ENCODE results near the gene ACTR3C. TPM values are rescaled to one million over a fixed set of nuclear protein-coding genes. Genes with fewer than 3 reads are reported as not detected.

ACTR3C gene
- total and polyA plus RNA-seq, 2 experiments from 2014 or later = 1.5 to 3.5 TPM

Other genes with a start within 250 kb of the ACTR3C start
- 67.6 and 75.2 TPM in 2 replicates for gene LRRC61, start 190 bp downstream of the ACTR3C start, total RNA-seq (2014; rRNA removed; shearing (Covaris generic))
- 29.7 and 34.7 TPM in 2 replicates for gene LRRC61, start 190 bp downstream of the ACTR3C start, polyA plus RNA-seq (2016; fragmentation: Nextera tagmentation; extraction: Ambion mirVana)
- gene RARRES2, start 18.1 kb upstream of the ACTR3C start, total RNA-seq (2014; rRNA removed; shearing (Covaris generic)) = 164 and 169 TPM in 2 replicates
- gene RARRES2, start 18.1 kb upstream of the ACTR3C start, polyA plus RNA-seq (2016; fragmentation: Nextera tagmentation; extraction: Ambion mirVana) = 314 and 317 TPM in 2 replicates
- 143 and 156 TPM in 2 replicates for gene REPIN1, start 45.3 kb upstream of the ACTR3C start, total RNA-seq (2014; rRNA removed; shearing (Covaris generic))
- gene REPIN1, start 45.3 kb upstream of the ACTR3C start, polyA plus RNA-seq (2016; fragmentation: Nextera tagmentation; extraction: Ambion mirVana) = 29.2 and 29.8 TPM in 2 replicates
- gene ZNF775, start 55.8 kb upstream of the ACTR3C start, total RNA-seq (2014; rRNA removed; shearing (Covaris generic)) = 35.2 and 38.2 TPM in 2 replicates
- gene ZNF775, start 55.8 kb upstream of the ACTR3C start, polyA plus RNA-seq (2016; fragmentation: Nextera tagmentation; extraction: Ambion mirVana) = 4.5 and 6.7 TPM in 2 replicates
- gene GIMAP8, start 127.1 kb upstream of the ACTR3C start, total RNA-seq (2014; rRNA removed; shearing (Covaris generic)) = not detected in 2 replicates
- gene GIMAP8, start 127.1 kb upstream of the ACTR3C start, polyA plus RNA-seq (2016; fragmentation: Nextera tagmentation; extraction: Ambion mirVana) = 0.06 TPM in 1 of 2 replicates, not detected in the other
- gene GIMAP7, start 191.3 kb upstream of the ACTR3C start, total RNA-seq (2014; rRNA removed; shearing (Covaris generic)) = not detected in 2 replicates
- not detected in 2 replicates for gene GIMAP7, start 191.3 kb upstream of the ACTR3C start, polyA plus RNA-seq (2016; fragmentation: Nextera tagmentation; extraction: Ambion mirVana)
- gene GIMAP4, start 243.8 kb upstream of the ACTR3C start, total RNA-seq (2014; rRNA removed; shearing (Covaris generic)) = not detected in 2 replicates
- gene GIMAP4, start 243.8 kb upstream of the ACTR3C start, polyA plus RNA-seq (2016; fragmentation: Nextera tagmentation; extraction: Ambion mirVana) = 0.19 TPM in 1 of 2 replicates, not detected in the other